HG02973 (cell line): ENCODE measurements around the gene CCDC197.

Experiments used
- ATAC-seq: cut with Tn5 transposase; IDR thresholded peaks from one replicate; pipeline ENCODE4 v1.9.1; 2021; ENCODE audit warnings: moderate library complexity; ENCODE audit not compliant: unreplicated experiment

Gene CCDC197

GRCh38 chr14:94022532-94023411 lies 25.7 kb downstream of the CCDC197 start:
- ATAC-seq: no peak

DNA sequence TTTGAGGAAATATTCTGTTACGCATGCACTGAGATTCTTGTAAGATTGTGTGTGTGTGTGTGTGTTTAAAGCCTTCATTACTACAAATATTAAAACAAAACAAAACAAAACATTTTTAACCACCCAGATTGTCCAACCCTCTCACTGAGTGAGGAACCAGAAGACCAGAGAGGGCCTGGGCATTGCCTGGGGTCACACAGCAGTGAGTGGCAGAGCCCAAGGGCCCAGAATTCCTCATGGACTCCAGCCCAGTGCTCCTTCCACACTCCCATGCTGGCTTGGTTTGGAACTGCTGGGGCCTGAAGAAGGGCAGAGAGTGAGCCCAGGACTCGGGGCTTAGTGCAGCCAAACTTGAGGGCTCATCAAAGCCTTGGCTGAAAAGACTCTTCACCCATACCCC lies 27.4 kb downstream of the CCDC197 start:
- ATAC-seq: no peak

DNA sequence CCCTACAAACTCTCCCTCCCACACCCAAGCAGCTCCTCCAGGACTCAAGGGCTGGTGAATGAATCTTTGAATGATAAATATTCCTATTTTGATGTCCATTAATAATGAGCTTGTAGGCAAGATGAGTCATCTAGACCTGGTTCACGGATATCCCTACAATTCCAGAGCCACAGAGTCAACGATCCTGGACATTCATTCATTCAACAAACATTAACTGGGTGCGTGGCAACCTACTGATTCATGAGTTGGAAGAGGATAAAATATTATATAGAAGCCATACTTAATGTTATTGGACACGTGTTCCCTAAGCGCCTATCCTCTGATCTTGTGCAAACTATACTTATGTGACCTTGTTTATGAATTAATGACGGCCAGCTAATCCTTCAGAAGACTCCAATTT lies 28.6 kb downstream of the CCDC197 start:
- no peak for ATAC-seq

DNA sequence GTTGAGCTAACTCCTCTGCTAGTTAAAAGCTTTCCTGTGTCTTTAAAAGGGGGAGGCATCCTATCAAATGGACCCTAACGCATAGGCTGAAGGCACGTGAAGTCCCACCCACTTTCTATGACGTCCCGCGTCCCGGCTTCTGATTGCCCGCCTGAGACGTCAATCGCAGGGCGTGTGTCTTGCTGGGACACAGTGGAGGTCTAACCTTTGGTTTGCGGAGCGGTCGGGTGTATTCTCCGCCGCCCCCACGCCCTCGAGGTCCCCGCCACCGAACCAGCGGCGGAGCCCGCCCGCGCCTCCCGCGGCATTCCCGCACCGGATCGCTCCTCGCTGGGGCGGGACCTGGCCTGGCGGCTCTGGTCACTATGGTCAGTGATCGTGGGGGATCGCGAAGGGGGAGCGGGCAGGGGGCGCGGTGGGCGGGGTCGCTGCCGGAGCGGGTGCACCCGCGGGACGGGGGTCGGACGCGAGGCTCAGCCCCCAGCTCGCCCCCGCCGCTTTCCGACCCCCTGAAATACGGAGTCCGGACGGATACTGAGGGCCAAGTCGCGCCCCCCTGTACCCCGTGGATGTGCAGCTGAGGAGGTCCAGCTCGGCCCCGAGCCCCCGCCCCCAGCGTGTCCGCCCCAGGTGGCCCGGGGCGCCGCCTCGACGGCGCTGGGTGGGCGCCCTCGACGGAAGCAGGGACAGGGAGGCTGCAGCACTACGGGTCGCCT lies 29.2 kb downstream of the CCDC197 start, which contains the start of gene OTUB2:
Gene OTUB2 (plus strand): TSS at position 168 of the 716 bp plus-strand sequence. CDS start 198 bp downstream, at position 366.
- peak; percentile 100 for ATAC-seq

GRCh38 chr14:94026889-94027469 lies 29.9 kb downstream of the CCDC197 start:
- ATAC-seq: no peak

DNA sequence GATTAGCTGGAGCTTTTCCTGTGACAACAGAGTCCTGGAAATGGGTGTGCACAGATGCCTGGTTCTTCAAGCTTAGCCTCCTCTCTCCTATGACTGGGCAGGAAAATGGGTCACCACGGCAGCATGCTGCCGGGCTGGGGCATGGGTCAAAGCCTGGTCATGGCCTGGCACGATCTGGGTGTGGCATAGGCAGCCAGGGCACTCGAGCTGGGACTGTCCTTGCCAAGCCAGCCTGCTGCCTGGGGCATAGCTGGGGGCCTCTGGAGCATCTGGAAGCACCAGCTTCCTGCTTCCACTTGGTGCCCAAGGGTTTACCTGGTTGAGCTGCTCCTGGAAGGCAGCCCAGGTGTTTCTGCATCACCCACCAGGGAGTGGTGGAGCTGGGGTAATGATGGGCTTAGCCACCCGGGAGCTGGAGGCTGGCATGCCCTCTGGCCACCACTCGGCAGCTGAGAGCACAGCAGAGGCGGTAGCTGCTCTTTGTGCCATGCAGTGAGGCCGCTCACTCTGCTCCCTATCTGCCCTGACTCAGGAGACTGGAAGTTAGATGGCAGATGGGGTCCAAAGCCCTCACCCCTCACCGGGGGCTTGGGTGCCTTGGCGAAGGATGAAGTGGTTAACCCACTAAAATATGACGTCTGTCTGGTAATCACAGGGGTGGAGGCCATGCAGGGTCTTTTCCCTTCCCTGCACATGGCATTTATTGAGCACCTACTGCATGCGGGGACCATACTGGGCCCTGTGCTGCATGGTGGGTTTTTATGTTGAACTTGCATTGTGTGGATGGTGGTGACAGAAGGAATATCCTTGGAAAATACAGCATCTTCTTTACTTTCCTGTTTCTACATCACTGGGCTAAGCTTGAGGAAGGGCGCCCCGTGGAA lies 30.7 kb downstream of the CCDC197 start:
- no peak for ATAC-seq

- ATAC-seq: no peak
Measured at GRCh38 chr14:94028450-94028826, 31.3 kb downstream of the CCDC197 start.

- no peak for ATAC-seq
Measured at GRCh38 chr14:94029265-94029664, 32.2 kb downstream of the CCDC197 start.

DNA sequence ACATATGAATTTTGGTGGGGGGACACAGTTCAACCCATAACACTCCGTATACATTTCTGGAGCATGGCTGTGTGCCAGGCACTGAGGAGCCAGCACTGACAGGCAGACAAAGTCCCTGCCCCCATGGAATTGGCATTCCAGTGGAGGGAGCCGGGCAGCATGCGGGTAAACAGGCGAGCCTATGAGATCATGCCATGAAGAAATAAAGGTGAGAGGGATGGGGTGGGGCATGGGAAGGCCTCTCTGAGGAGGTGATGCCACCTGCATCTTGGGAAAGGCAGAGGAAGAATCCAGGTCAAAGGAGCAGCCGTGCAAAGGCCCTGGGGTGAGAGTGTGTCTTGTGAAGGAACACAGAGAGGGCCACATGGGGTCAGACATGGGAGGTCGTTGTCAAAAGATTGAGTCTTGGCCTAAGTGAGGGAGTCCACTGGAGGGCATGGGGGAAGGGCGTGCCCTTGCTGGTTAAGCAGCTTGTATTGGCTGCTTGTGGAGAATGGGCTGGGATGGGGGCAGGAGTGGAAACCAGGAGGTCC lies 32.6 kb downstream of the CCDC197 start:
- ATAC-seq: no peak

GRCh38 chr14:94030571-94030970 lies 33.5 kb downstream of the CCDC197 start:
- no peak for ATAC-seq

- ATAC-seq: no peak
Measured at GRCh38 chr14:94031161-94031882, 34.2 kb downstream of the CCDC197 start.

- ATAC-seq: no peak
Measured at GRCh38 chr14:94031883-94032279, 34.8 kb downstream of the CCDC197 start.

DNA sequence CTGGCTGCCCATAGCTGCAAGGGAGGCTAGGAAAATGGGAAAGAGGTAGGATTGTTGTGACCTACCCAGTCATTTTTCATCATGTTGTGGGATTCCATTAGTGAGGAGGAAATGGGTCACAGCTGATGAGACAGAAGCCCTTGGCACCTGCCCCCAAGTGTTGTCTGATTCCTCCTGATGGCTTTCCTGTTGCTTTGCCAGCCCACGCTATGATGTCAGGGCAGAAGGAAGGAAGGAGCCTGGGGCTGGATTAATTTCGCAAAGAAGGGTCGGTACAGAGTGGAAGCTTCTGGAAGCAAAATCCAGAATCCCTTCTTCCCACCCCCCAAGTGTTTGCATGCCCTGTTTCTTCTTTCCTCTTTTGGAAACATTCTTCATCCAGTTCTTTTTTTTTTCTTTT lies 37.8 kb downstream of the CCDC197 start:
- no peak for ATAC-seq

GRCh38 chr14:94036313-94037167 lies 39.4 kb downstream of the CCDC197 start:
- peak; percentile 94 for ATAC-seq

DNA sequence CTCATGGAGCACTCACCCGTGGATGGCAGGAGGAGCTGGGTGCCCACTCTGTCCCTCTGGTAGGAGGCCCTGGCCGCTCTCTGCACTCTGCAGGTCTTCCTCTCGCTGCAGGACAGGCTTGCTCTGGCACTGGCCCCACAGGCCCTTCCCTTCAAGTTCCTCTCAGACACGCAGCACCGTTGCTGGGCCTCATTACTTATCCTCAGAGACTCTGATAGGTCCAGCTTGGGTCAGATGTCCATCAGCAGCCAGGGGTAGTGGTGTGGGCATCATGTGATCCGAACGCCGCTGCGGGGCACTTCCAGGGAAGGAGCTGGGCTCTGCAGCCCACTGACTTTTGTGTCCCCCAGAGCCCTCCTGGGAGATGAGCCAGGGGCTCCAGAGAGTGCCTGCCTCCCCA lies 40.9 kb downstream of the CCDC197 start:
- no peak for ATAC-seq

- ATAC-seq: no peak
Measured at GRCh38 chr14:94038510-94038909, 41.4 kb downstream of the CCDC197 start.

DNA sequence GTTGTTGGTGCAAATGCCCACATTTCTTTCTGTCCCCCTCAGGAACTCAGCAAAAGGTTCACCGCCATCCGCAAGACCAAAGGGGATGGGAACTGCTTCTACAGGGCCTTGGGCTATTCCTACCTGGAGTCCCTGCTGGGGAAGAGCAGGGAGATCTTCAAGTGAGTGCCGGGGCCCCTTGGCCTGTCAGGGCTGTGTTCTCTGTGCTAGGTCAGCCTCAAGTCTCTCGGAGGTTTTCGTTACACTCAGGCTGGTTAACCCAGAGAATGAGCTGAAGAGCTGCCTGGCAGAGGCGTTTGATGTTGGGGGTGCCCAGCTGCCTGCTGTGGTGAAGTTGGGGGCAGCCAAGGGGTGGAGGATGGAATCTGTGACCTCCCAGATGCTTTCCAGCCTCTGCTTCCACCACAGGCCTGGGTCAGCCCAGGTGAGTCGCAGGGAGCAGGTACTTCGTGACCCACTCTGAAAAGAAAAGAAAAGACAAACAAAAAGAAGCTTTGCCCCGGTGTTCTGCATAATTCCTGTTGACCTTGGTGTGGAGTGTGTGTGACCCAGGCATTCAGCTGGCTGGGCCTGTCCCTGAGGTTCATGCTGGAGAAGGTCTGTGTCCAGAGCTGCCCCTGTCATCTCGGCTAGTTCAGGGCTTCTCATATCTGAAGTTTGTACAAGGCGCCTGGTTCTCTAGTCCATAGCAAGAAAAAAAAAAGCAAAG lies 42.0 kb downstream of the CCDC197 start:
- no peak for ATAC-seq

DNA sequence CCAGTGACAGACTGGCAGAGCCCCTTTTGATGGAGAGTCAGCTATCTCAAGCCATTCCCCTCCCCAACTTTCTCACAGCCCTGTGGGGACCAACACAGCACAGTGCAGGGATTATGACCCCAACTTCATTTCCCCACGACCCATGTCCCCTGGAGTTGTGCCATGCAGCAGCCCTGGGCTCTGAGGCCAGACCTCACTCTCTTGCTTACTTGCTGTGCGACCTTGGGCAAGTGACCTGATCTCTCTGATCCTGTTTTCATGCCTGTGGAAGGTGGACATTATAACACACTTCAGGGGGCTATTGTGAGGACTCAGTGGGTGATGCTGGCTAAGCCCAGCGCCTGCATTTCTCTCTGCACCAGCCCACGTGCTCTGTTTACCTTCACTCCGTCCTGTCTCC lies 43.1 kb downstream of the CCDC197 start:
- ATAC-seq: no peak
